GM21423 (cell line): ENCODE results near the gene UBE3B.

Source experiments
- ATAC-seq: cut with Tn5 transposase; IDR thresholded peaks from one replicate; pipeline ENCODE4 v1.9.1; 2021; ENCODE audit warnings: mild to moderate bottlenecking, moderate library complexity; ENCODE audit not compliant: unreplicated experiment

UBE3B gene

GRCh38 chr12:109568486-109568885, 91.1 kb downstream of the UBE3B start:
- ATAC-seq = no peak

GRCh38 chr12:109571773-109572505, 94.5 kb downstream of the UBE3B start:
- no peak for ATAC-seq

- no peak for ATAC-seq
Measured at GRCh38 chr12:109572506-109572845, 95.0 kb downstream of the UBE3B start.

- ATAC-seq = peak; percentile 95
Measured at GRCh38 chr12:109573029-109573913, 95.8 kb downstream of the UBE3B start, which contains the start of the genes MMAB and MVK. MMAB (minus strand) TSS chr12:109573504; CDS start chr12:109573480, 24 bp downstream. MVK (plus strand) TSS chr12:109573794; CDS start chr12:109574823, 1,029 bp downstream.

- ATAC-seq = no peak
Measured at GRCh38 chr12:109573914-109574244, 96.4 kb downstream of the UBE3B start.

DNA sequence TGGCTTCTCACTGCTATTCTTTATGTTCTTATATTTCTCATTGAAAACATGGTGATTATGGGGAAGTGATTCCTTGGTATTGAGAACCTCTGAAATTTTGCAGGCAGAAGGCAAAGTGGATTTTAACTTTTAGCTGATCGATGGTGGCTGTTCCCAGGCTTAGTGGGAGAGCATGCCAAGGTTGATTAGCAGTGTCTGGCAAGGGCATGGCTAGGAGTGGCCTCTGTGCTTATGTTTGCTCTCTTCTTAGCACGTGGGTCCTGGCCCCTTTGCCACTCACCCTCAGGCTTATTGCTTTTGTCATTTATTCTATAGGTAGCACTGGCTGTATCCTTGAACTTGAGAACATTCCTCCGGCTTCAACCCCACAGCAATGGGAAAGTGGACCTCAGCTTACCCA, 98.2 kb downstream of the UBE3B start:
- ATAC-seq = no peak

DNA sequence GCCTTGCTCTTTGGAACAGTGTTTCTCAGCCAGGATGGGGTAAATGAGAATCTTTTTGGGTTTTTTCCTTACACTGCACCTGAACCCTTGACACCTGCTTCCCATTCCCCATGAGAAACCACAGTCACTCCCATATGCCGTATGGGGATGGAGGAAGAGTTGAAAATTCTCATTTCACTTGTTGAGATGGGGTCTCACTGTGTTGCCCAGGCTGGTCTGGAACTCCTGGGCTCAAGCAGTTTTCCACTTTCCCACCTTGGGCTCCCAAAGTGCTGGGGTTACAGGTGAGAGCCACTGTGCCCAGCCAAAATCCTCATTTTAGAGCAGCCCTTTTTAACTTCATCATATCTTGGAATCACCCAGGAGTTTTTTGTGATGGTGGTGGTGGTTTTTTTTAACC, 99.9 kb downstream of the UBE3B start:
- no peak for ATAC-seq

GRCh38 chr12:109578330-109578927, 101.0 kb downstream of the UBE3B start:
- ATAC-seq = no peak

DNA sequence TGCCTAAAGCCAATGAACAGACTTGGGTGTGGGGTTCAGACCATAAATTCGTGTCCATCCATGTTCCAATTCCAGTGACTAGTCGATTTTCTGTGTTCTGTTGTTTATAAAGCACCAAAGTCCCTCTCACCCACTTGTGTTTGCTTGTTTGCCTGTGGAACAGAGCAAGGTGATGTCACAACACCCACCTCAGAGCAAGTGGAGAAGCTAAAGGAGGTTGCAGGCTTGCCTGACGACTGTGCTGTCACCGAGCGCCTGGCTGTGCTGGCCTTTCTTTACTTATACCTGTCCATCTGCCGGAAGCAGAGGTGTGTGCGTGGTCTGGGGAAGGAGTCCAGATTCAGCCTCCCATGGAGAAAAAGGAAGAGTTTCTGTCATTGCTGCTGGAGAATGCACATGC, 102.2 kb downstream of the UBE3B start:
- no peak for ATAC-seq

DNA sequence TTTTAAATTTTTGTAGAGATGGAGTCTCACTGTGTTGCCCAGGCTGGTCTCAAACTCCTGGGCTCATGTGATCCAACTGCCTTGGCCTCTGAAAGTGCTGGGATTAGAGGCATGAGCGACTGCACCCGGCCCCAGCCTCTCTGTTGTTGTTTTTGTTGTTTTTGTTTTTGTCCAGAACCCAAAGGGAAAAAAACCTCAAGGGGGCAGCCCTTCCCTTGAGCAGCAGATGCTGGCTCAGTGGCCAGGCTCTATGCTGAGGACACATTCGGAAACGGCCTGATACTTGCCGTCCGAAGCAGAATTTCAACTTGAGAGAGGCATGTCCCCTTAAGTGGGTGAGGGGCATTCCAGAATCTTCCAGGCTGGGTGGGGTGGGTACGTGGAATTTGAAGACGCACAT, 102.8 kb downstream of the UBE3B start:
- no peak for ATAC-seq

DNA sequence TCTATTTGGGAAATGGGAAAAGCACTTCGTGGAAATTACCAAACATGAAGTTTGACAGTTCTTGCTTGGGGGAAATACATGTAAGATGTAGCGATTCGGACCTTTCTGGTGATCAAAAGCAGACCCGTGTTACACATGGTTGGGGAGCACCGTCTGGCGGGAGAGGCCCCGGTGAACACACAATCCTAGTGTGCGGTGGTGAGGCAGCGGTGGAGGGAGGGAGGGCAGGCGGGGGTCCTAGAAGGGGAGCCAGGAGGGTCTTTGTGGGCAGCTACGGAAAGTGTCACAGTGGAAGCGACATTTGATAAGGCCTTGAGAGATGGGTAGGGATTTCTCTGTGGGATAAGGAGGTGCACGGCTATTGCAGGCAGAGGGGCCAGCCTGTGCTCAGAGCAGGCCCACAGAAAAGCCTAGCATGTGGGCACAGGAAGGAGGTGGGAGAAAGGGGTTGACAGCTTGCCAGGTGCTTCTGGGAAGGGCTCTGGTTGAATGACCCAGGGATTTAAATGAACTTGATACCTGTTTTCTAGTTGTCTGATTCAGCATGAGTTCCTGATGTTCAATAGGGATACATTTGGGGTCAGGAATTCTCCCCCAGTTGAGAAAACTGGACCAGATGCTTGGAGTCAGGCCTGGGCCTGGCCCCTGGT, 103.4 kb downstream of the UBE3B start:
- ATAC-seq = no peak

GRCh38 chr12:109581334-109581691, 103.9 kb downstream of the UBE3B start:
- no peak for ATAC-seq

GRCh38 chr12:109581856-109582255, 104.4 kb downstream of the UBE3B start:
- ATAC-seq = no peak

- no peak for ATAC-seq
Measured at GRCh38 chr12:109582636-109583035, 105.2 kb downstream of the UBE3B start.

DNA sequence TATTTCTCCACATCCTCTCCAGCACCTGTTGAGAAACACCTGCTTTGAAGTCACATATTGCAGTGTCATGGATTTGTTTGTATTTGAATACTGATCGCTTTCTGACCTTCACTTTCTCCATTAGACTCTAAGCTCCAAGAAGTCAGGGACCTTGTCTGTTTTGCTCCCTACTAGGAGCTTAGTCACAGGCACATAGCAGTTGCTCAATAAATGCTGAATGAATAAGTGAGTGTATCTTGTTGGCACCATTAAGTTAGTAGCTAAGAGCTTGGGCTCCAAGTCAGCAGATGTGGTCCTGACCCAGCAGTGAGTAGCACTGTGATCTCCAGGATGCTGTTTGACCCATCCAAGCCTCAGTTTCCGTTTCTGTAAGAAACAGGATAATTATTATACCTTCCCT, 106.3 kb downstream of the UBE3B start:
- no peak for ATAC-seq
